Renal pelvis (tissue), 4 donors: ENCODE data around the gene GP1BA. TPM values are rescaled to one million over a fixed set of nuclear protein-coding genes. Genes with fewer than 3 reads are reported as not detected.
A peak's percentile ranks its signal among the peaks of the same experiment; 100 is the strongest.

Experiments
- DNase-seq: peaks from one replicate; pipeline ENCODE4 v3.0.0-alpha.2; 2013
- polyA plus RNA-seq, 3 donors: library from polyadenylated mRNA; unstranded; fragments of 120-200 nt; gene quantifications; one replicate each; pipeline ENCODE4 v1.2.1, GENCODE V29; 2013; ENCODE audit not compliant: insufficient read length in 3 of 3

GP1BA gene
- polyA plus RNA-seq, 3 donors: 2.1 to 2.7 (median 2.6) TPM

DNA sequence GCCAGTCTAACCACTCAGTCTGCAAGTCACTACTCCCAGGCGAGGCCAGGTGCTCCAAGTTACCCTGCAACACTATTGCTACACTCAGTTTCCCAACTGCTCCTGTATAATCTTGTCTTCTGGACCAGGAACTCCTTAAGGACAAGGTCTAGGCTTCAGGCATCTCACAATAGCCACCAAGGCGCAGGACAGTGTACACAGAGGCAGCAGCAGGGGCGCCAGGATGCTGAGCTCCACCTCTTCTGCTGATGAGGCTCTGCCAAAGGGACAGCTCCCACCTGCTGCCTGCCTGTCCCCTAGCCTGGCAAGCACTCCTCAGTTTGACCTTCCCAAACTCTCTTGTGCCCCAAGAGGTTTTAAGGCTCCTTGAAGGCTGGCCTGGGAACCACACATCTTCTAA, 4.4 kb downstream of the GP1BA start:
- no peak for DNase-seq

DNA sequence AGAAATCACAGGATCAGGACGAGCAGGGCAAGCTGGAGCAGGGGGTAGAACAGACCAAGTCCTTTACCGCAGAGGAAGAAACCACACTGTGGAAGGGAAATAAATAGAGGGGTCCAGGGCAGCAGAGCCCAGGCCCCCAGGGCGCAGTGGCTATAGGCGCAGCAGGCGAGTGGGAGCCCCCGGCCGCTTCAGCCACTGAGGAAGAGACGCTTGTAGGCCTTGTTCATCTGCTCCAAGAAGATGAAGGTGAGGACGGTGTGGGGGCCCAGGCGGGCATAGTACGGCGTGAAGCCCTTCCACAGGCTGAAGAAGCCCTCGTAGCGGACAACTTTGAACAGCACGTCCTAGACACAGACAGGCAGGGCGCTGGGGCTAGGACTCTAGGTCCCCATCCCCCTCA, 5.5 kb downstream of the GP1BA start:
- DNase-seq: no peak

DNA sequence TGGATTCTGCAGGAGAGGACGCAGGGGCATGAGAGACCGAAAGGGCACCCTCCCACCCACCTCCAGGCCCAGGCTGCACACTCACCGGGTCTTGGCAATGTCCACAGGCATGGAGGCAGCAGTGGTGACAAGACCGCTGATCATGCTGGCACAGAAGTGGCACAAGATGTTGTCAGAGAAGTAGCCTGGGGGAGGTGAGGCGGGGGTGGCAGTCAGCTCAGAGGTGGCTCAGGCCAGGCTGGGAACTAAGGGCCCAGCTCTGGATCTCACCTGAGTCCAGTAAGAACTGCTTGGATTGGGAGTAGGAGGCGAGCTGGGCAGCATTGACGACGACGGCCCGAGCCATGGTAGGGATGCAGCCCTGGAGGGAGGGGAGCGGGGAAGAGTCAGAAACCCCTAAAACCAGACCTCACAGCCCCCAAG, 6.0 kb downstream of the GP1BA start:
- no peak for DNase-seq

DNA sequence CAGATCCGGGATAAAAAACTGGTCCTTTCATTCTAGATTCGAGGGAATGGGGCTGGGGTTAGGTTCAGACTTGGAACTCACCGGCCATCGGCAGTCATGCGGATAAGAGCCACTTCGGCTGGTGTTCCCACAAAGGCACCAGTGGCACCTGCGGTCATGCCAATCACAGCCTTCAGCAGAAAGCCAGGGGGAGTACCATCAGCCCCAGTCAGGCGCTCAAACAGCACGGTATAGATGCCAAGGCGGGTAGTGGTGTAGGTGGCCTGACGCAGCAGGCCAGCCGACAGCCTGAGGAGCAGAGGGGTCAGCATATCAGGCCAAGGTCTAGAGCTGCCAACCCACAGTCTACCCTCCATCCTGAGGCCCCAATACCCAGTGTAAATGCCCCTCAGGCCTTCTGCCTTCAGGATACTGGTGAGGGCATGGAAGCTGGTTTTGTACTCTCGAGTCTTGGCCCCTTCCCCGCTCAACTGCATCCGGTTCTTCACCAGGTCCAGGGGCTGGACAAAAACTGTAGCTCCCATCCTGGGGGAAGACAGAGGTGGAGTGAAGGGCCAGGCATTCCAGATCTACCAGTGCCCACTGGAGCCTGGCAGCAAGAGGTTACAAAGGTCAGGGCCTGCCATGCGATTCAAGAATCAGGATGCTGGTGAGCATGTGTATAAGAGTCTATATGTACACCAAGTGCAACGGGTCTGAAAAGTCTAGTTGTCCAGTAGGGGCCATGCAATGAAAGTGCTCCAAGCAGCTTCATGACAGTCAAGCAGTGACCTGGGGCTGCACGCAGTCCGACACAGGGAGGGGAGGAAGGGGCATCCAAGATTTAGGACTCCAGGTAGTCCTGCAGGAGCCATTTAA, 6.8 kb downstream of the GP1BA start:
- no peak for DNase-seq

DNA sequence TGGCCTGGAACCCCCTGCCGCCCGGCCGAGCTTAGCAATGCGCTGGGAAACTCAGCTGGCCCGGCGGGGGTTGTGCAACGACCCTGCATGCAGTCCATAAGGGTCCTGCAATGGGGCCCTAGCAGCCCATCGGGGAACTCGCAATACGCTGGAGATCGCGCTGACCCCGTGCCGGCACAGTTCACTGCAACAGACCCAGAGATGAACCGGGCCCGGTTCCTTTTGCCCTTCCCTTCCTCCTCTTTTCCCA, 7.4 kb downstream of the GP1BA start:
- no peak for DNase-seq

DNA sequence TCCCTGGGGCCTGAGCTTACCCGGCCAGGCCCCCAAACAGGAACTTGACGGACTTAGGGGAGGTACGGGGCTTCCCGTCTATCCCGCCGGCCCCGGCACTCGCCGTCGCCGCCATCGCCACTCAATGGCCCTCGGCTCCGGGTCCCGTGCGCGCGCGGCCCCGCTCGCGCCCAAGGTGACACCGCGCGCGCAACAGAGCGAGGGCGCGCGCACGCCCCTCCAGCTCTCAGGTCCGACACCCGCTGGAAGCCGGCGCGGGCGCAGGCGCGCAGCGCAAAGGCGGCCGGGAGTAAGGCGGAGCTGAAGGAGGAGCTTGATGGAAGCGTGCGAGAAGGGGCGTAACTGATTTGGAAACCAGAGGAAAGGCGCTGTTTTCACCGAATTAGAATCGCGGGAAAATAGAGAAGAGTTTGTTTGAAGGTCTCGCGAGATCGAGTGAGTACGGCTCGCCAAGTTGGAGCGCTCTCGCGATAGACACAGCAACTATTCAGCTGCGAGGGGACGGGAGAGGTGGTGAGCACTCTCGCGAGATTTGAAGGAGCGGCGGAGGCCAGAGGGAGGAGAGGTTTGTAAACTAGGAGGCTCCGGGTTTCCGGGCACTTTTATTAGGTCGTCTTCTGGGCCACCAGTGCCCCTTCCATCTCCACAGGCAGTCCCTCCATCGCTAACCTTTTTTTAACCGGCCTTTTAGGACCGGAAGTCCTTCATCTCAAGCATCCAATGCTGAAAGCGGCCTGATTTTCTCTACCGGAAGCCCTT, 7.9 kb downstream of the GP1BA start, which contains the start of the genes RNF167 and SLC25A11:
RNF167 (plus strand) TSS at position 473 of the 759 bp plus-strand sequence. CDS start 642 bp downstream, outside the sequence.
SLC25A11 (minus strand) TSS at position 251 of the 759 bp plus-strand sequence; CDS start at position 115, 136 bp downstream.
- peak; percentile 100 for DNase-seq

DNA sequence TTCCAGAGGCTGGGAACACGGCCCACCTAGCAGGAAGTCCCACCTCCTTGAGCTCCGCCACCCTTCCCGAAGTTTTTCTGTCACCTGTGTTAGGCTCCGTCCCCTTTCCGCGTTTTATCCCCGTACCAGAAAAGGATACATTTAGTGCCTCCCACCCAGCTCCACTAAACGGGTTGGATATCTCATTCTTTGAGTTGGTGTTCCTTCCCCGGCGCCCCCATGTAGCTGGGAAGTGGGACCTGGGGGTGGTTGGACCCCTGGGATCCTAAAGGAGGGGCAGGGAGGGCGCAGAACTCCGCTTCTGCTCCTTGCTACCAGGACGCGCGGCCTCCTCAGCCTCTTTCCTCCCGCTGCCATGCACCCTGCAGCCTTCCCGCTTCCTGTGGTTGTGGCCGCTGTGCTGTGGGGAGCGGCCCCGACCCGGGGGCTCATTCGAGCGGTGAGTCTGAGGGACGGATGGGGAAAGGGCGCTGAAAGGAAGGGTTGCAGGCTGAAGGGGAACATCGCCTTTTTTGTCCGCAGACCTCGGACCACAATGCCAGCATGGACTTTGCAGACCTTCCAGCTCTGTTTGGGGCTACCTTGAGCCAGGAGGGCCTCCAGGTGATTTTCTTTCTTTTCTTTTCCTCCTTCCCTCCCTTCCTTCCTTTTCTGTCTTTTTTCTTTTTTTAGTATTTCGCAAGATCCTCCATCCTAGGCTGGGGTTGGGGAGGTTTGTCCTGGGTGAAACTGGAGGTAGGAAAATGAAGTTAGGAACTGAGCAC, 8.7 kb downstream of the GP1BA start:
- no peak for DNase-seq

DNA sequence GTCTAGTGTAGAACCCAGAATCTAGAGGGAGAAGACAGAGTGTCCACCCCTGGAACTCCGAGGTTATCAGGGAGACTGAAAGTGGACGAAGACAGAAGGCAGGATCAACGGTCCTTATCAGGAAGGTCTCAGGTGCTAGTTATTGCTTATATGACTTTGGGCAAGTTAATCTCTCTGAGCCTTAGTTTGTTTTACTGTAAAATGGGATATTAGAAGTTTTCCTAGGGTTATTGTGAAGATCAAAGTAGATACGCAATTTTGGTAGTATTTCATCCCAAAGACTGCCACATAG, 9.2 kb downstream of the GP1BA start:
- no peak for DNase-seq

DNA sequence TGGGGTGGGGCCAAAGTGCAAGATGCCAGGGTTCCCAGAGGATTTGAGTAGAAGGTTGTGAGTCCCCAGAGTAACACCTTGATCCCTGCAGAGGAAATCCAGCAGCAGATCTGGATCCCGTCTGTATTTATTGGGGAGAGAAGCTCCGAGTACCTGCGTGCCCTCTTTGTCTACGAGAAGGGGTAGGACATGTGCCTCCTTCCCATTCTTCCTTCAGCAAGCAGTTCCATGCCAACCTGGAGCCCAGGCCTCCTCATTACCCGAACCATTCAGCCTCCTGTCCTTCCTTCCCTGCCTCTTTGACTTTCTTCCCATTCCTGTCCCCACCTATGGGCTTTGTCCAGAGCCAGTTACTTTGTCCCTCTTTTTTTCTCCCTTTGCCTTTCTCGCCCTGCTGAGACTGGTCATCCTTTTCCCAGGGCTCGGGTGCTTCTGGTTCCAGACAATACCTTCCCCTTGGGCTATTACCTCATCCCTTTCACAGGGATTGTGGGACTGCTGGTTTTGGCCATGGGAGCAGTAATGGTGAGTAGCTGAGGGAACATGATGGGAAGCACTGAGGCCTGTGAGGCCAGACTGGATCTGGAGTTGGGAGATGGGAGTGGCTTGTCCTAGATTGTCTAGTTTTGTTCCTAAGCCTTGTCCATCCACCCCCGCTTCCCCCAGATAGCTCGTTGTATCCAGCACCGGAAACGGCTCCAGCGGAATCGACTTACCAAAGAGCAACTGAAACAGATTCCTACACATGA, 10.9 kb downstream of the GP1BA start:
- DNase-seq: no peak

DNA sequence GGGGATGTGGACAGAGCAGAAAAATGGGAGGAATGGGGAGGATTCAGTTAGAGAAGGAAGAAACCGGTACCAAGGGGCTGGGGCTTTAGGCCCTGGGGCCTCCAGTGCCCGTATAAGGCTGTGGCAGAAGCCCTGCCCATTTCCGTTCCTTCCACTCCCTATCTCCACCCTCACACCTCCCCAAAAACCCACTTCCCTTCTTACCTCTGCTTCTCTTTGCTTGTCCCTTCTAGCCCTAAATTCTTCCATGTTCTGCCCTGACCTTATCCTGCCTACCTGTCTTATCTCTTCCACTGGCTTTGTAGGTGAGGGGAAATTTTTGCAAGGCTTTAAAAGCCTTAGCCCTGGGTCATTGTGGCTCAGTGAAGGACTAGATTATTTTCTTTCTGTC, 12.1 kb downstream of the GP1BA start:
- DNase-seq: no peak

DNA sequence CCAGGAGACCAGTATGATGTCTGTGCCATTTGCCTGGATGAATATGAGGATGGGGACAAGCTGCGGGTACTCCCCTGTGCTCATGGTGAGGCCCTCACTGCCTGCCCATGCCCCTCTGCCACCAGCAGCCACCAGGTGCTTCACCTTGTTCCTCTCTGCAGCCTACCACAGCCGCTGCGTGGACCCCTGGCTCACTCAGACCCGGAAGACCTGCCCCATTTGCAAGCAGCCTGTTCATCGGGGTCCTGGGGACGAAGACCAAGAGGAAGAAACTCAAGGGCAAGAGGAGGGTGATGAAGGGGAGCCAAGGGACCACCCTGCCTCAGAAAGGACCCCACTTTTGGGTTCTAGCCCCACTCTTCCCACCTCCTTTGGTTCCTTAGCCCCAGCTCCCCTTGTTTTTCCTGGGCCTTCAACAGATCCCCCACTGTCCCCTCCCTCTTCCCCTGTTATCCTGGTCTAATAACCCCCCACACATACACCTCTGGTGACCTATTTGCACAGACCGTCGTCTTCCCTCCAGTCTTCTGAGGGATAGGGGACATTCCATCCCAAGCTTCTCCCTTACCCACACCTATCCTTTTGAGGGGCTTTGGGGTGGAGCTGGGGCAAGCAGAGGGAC, 12.6 kb downstream of the GP1BA start:
- DNase-seq: no peak

DNA sequence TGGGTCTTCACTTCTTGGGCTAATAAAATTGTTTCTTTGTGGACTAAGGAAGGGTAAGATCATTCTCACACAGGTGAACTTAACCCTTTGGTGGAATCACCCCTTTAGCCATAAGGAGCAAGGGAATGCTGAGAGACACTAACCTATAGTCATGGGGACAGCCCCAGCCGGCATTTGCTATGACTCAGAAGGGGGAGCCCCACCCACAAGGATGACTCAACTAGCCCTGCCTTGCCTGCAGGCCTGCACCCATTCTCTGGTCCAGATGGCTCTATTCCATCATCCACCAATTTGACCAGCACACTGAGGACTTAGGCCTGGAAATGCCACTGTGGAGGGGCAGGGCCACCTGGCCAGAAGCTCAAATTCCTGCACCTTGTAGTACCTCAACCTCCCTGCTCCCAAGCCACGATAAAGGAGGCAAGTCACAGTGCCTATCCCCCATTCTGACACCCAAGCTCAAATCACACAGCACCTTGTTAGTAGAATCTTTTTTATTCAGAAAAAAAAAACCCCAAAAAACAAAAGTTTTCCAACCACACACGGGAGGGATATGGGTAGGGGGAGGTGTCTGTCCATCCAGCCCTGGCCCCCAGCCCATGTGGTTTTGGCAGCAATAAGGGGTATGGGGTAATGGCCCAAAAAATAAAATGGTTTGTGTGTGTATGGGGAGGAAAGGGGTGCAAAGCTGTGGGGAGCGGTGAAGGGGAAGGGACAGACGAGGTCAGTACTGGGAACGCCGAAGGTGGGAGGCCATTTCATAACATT, 13.3 kb downstream of the GP1BA start:
- DNase-seq: no peak

DNA sequence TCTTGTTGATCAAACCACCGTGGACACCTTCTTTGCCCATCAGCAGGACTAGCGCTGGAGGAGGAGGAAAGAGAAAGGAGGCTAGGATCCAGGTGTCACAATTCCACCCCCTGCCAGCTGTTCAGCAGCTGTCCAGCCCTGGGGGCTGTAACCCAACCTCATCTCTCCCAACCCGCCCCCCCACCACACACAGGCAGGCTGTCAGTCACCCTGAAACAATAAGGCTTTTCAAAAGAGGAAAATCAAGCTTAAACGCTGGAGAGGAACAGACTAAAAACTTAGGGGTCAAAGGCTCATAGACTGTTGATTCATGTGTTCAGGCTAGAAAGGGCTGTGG, 13.8 kb downstream of the GP1BA start:
- no peak for DNase-seq

DNA sequence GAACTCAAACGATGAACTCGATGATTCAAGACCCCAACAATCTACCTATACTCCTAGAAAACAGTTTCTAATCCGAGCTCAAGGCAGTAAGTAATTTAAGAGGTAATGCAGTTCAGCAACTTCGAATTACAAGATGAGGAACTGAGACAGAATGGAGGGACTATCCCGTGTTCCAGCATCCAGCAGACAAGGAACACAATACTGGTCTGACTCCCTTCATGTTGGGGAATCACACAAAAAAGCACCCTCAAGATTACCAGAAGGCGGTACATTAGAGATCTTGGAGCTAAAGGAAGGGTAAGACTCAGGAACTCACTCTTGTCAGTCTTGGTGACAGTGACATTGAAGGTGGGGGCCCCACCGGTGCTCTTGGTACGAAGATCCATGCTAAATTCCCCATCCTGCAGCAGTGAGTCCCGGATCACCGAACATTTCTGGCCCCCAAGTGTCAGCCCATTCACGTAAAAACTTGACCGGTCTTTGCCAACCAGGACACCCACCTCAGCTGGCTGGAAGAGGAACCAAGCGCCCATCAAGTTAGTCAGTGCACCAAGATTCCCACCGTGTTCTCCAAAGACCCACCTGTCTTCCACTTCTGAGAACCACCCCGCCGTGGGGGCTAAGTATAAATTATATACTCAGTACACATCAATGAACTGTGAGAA, 14.4 kb downstream of the GP1BA start:
- no peak for DNase-seq

DNA sequence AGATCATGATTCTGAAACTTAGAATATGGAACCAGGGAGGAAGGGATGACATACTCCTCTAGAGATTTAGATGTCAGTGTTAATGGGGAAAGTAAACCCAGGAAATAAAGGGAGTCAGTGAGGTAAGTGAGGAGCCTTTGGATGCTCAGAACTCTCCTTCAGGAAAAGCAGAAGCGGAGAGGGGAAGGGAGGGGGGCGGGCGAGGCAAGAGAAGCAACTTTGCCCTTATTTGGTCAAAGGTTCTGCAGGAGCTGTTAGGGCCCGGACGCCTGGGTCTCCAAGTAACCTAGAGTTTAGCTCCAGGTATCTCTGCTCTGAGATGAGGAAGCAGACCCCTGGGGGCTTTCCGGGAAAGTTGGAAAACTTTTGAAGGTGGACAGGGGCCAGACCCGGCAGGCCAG, 14.9 kb downstream of the GP1BA start:
- no peak for DNase-seq

DNA sequence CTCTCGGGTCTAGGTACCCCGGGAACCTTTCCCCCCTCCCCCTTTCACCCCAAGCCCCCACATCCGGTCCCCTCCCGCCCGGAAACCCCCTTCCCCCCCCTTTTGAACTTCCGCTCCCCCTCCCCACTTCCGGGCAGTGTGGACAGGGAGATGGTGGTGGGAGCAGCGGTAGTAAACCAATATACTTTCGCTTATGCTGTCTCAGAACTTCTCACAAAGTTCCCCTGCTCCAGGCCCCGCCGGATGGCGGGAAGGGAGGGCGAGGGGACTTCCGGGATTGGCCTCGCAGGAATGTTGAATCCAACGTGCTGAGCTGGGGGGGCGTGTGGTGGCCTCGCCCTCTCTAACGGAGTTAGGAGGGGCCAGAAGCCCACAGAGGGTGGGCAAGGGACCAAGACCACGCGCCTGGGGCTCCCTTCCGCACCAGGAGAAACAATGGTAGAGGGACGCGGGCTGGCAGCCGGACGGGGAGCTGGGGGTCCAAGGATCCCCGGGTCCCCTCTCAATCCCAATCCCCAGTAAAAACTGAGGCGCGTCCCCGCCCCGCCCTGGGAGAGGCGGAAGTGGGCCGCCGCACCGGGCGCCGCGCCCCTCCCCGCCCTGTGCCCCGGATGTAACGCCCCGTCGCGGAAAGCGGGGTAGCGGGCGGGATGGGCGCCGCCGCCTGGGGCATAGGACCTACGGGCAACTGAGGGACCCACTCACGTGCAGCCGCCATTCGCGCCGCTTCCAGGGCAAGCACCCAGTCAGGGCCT, 15.5 kb downstream of the GP1BA start:
- DNase-seq: no peak

DNA sequence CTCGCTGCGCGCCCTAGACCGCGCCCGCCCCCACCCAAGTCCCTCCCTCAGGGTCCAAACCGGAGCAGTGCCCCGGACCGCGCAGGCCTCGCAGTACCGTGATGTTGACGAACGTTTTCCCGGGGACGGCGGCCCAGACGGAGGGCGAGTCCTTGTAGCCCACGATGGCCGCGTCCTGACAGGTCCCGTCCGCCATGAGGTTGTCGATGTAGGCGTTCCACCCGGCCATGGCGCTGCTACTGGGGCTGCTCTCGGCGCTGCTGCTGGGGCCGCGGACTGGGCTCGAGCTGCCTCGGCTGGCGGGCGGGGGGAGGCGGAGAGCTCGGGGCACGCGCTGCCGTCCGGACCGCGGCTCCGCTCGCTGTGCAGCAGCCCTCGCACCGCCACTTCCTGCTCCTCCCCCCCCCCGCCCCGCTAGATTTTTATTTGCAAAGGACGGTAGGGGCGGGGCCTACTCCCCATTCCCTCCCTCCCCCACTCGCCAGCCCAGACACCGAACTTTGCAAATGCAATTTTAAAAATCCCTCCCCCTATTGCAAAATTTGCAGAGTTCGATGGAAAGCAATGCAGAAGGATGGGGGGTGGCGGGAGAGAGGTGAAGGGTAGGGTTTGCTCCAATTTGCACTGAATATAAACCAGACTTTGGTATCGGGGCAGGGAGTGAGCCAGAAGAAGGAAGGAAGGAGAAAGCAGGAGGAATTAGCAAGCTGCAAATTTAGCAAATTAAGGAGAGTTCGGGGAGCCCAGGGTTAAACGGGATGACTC, 16.3 kb downstream of the GP1BA start, which contains the start of gene PFN1:
PFN1 (minus strand) TSS at position 365 of the 765 bp plus-strand sequence; CDS start at position 229, 136 bp downstream.
- peak; percentile 90 for DNase-seq

DNA sequence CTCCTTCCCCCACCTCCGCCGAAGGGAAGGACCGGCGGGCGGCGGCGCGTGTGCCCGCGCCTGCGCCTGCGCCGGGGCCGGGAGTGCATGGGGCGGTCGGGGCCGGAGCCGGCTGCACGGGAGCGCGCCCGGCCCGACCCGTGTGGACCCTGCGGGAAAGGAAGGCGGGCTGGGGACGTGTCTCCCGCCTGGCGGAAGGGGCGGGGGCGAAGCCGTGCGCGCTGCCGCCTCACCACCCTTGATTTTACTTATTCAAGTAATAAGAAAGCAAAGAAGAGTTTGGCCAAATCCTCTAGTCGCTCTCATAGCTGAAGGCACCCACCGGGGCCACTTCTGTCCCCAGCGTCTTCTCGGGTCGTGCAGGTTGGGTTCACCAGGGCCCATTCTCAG, 16.8 kb downstream of the GP1BA start:
- DNase-seq: peak; percentile 89
